SK-N-SH (cell line): ENCODE results near the gene ZNF786. TPM values are rescaled to one million over a fixed set of nuclear protein-coding genes. Genes with fewer than 3 reads are reported as not detected.

Experiments used
- CTCF ChIA-PET: fragments of 300-600, 350-600 bp; formaldehyde crosslinking; extraction: SDS; loops from one replicate; lab custom pipeline; 2021; lab: Yijun Ruan, JAX
- POLR2A ChIA-PET: fragments of 350-600 bp; sonication (Branson Sonifier 250); formaldehyde crosslinking; extraction: SDS; loops from one replicate; lab custom pipeline; 2020; ENCODE audit warnings: antibody characterized with exemption, inconsistent platforms; lab: Yijun Ruan, JAX
- DNase-seq: peaks from one replicate; pipeline ENCODE4 v3.0.0; 2012
- H2AFZ ChIP-seq: fragments of 200-600 bp; sonication (generic); 2 replicates; pipeline ENCODE4 v1.8.1; 2016; ENCODE audit warnings: antibody characterized with exemption, mild to moderate bottlenecking, low read depth
- H3F3A ChIP-seq: fragments of 200-600 bp; sonication (generic); replicated peaks from 2 replicates; pipeline ENCODE3; 2016; ENCODE audit warnings: antibody characterized with exemption, mild to moderate bottlenecking; ENCODE audit not compliant: insufficient read depth
- H3K27ac ChIP-seq, 2 experiments: fragments of 200-500 bp in 1 of 2; fragments of 200-600 bp in 1 of 2; sonication (Bioruptor generic) in 1 of 2; sonication (generic), shearing (Covaris generic) in 1 of 2; 2 replicates each; pipeline versions ENCODE4 v1.5.1 to v1.6.1; 2014 to 2016; ENCODE audit warnings: low read depth in 2 of 2, inconsistent platforms in 1 of 2, low read length in 1 of 2, mild to moderate bottlenecking in 1 of 2, mixed read lengths in 1 of 2
- H3K27me3 ChIP-seq: fragments of 200-600 bp; sonication (generic), shearing (Covaris generic); 2 replicates; pipeline ENCODE4 v1.6.1; 2016; ENCODE audit warnings: mixed run types; ENCODE audit not compliant: insufficient read depth
- H3K36me3 ChIP-seq, 2 experiments: fragments of 200-500 bp in 1 of 2; fragments of 200-600 bp in 1 of 2; sonication (Bioruptor generic) in 1 of 2; sonication (generic) in 1 of 2; replicated peaks in 1 of 2; 2 replicates each; pipeline versions ENCODE3 to v1.5.1; 2014 to 2016; ENCODE audit warnings: low read length in 1 of 2, mild to moderate bottlenecking in 1 of 2; ENCODE audit not compliant: insufficient read depth in 2 of 2, control insufficient read depth in 1 of 2
- H3K4me1 ChIP-seq, 2 experiments: fragments of 200-500 bp in 1 of 2; fragments of 200-600 bp in 1 of 2; sonication (Bioruptor generic) in 1 of 2; sonication (generic), shearing (Covaris generic) in 1 of 2; 2 replicates each; pipeline versions ENCODE4 v1.5.1 to v1.6.1; 2014 to 2016; ENCODE audit warnings: low read depth in 1 of 2, low read length in 1 of 2, mixed run types in 1 of 2; ENCODE audit not compliant: insufficient read depth in 2 of 2, control insufficient read depth in 1 of 2
- H3K4me2 ChIP-seq: fragments of 200-600 bp; sonication (generic), shearing (Covaris generic); 2 replicates; pipeline ENCODE4 v1.6.1; 2017; ENCODE audit warnings: mixed run types
- H3K4me3 ChIP-seq, 2 experiments: fragments of 200-500 bp in 1 of 2; fragments of 200-600 bp in 1 of 2; sonication (Bioruptor generic) in 1 of 2; sonication (generic), shearing (Covaris generic) in 1 of 2; 2 replicates each; pipeline versions ENCODE4 v1.5.1 to v1.8.1; 2014 to 2016; ENCODE audit warnings: low read depth in 2 of 2, inconsistent platforms in 1 of 2, low read length in 1 of 2, mild to moderate bottlenecking in 1 of 2, mixed read lengths in 1 of 2, moderate library complexity in 1 of 2
- H3K79me2 ChIP-seq: fragments of 200-600 bp; sonication (generic); 2 replicates; pipeline ENCODE4 v1.8.1; 2017; ENCODE audit warnings: mild to moderate bottlenecking; ENCODE audit not compliant: insufficient read depth
- H3K9ac ChIP-seq: fragments of 200-600 bp; sonication (generic); 2 replicates; pipeline ENCODE4 v1.6.1; 2017; ENCODE audit warnings: mixed run types
- H3K9me2 ChIP-seq: fragments of 200-600 bp; sonication (generic); 2 replicates; pipeline ENCODE4 v1.6.1; 2017; ENCODE audit warnings: mixed run types
- H3K9me3 ChIP-seq: fragments of 200-600 bp; sonication (generic); 2 replicates; pipeline ENCODE4 v1.6.1; 2017; ENCODE audit warnings: mixed run types, mild to moderate bottlenecking, moderate library complexity
- H4K20me1 ChIP-seq: fragments of 200-600 bp; sonication (generic); 2 replicates; pipeline ENCODE4 v1.6.1; 2017; ENCODE audit warnings: mild to moderate bottlenecking, mixed run types; ENCODE audit not compliant: insufficient read depth
- CHD2 ChIP-seq: fragments of 150-350 bp; IDR thresholded peaks from 2 replicates; pipeline ENCODE4 v1.6.1; 2018; ENCODE audit warnings: low read length; ENCODE audit not compliant: partially characterized antibody
- ELF1 ChIP-seq: IDR thresholded peaks from 2 replicates; pipeline ENCODE4 v1.4.0; 2012
- EP300 ChIP-seq, 2 experiments: IDR thresholded peaks; 2 replicates each; pipeline versions ENCODE4 v1.4.0 to v1.6.1; 2012; ENCODE audit warnings: borderline replicate concordance in 1 of 2, low read depth in 1 of 2, low read length in 1 of 2
- EZH2phosphoT487 ChIP-seq: fragments of 200-600 bp; sonication (generic); IDR thresholded peaks from 2 replicates; pipeline ENCODE4 v1.6.1; 2017; ENCODE audit warnings: low read depth, mixed run types, mild to moderate bottlenecking, antibody characterized with exemption, moderate library complexity, borderline replicate concordance
- FOSL2 ChIP-seq: IDR thresholded peaks from 2 replicates; pipeline ENCODE4 v1.4.0; 2012; ENCODE audit warnings: low read depth, mild to moderate bottlenecking, moderate library complexity, borderline replicate concordance
- FOXJ3 ChIP-seq: sonication (generic); formaldehyde crosslinking; IDR thresholded peaks from 2 replicates; pipeline ENCODE4 v1.5.1; 2020; ENCODE audit warnings: mild to moderate bottlenecking, missing genetic modification reagents
- FOXM1 ChIP-seq: IDR thresholded peaks from 2 replicates; pipeline ENCODE4 v1.4.0; 2012; ENCODE audit warnings: low read depth, mild to moderate bottlenecking
- JUND ChIP-seq: IDR thresholded peaks from 2 replicates; pipeline ENCODE4 v1.4.0; 2012
- MAX ChIP-seq: IDR thresholded peaks from 2 replicates; pipeline ENCODE4 v1.4.0; 2012; ENCODE audit warnings: low read depth
- MXI1 ChIP-seq: IDR thresholded peaks from 2 replicates; pipeline ENCODE4 v1.6.1; 2012; ENCODE audit warnings: mild to moderate bottlenecking, low read depth, low read length, improper control_type of control experiment
- PBX3 ChIP-seq: IDR thresholded peaks from 2 replicates; pipeline ENCODE4; 2012
- RAD21 ChIP-seq: IDR thresholded peaks from 2 replicates; pipeline ENCODE4 v1.6.1; 2012; ENCODE audit warnings: mild to moderate bottlenecking, low read length
- RCOR1 ChIP-seq: fragments of 150-350 bp; IDR thresholded peaks from 2 replicates; pipeline ENCODE4 v1.6.1; 2017; ENCODE audit warnings: antibody characterized with exemption, low read length
- REST ChIP-seq: IDR thresholded peaks from 2 replicates; pipeline ENCODE4 v1.6.1; 2012; ENCODE audit warnings: mild to moderate bottlenecking, low read depth, low read length, moderate library complexity
- RFX5 ChIP-seq: IDR thresholded peaks from 2 replicates; pipeline ENCODE4 v1.6.1; 2012; ENCODE audit warnings: mild to moderate bottlenecking, improper control_type of control experiment, low read length
- SMC3 ChIP-seq: IDR thresholded peaks from 2 replicates; pipeline ENCODE4 v1.6.1; 2012; ENCODE audit warnings: low read depth, low read length, improper control_type of control experiment
- TCF12 ChIP-seq: IDR thresholded peaks from 2 replicates; pipeline ENCODE4 v1.4.0; 2012
- TEAD4 ChIP-seq: IDR thresholded peaks from 2 replicates; pipeline ENCODE4 v1.4.0; 2012; ENCODE audit warnings: mild to moderate bottlenecking, borderline replicate concordance; ENCODE audit not compliant: insufficient read depth
- WGBS: methylation state at CpG from one replicate; pipeline ENCODE4 v1.1.6; 2017; ENCODE audit warnings: low lambda C conversion rate; 5-methylcytosine and 5-hydroxymethylcytosine counted together
- polyA plus RNA-seq, 3 experiments: library from polyadenylated mRNA; depleted of rRNA; stranded (reverse); fragments of >200 nt; gene quantifications; 2 replicates each; pipeline ENCODE4 v1.2.3, GENCODE V29; 2012

The ZNF786 gene
- polyA plus RNA-seq, 1 of the 3 experiments (the other 2 are of a cell fraction) = 5.0 TPM

GRCh38 chr7:149050941-149051340, 39.6 kb downstream of the ZNF786 start:
- no peak for DNase-seq
- Histone ChIP-seq H3K4me1 (no peaks in the 10 kb centered on the region), H3K4me2 (no peak overlapping the region), H2AFZ (no peak overlapping the region), H3K9me2 (no peaks in the 10 kb centered on the region), H3K79me2 (no peaks in the 10 kb centered on the region), H3F3A (no peaks in the 10 kb centered on the region), H3K27me3 (no peaks in the 10 kb centered on the region), H4K20me1 (no peaks in the 10 kb centered on the region), H3K9ac (no peak overlapping the region), H3K27ac (no peak overlapping the region), H3K4me3 (no peak overlapping the region), H3K9me3 (no peaks in the 10 kb centered on the region), H3K36me3 (no peaks in the 10 kb centered on the region)
- ChIA-PET CTCF (interaction anchor here (1.3 to 1.7 kb wide), 2 partner anchors 14 to 46 kb away, joined by 6 to 13 read pairs; no protein-coding TSS in a partner anchor), POLR2A (interaction anchor here (2.4 kb wide), 1 partner anchor 15 kb away, joined by 7 read pairs; no protein-coding TSS in a partner anchor)
- WGBS = 91% methylated on average over 3 of the region's 3 CpGs
- TF ChIP-seq TEAD4 (no peak), EP300 (IDR thresholded peaks at IDR 0.05; ENCODE audit: borderline replicate concordance in 1 of 2, low read depth in 1 of 2, low read length in 1 of 2) (no peak), TCF12 (no peak), RFX5 (no peak), JUND (no peak), FOXJ3 (CRISPR knock-in tag) (no peak), CHD2 (no peak)

- no peak for DNase-seq
- Histone ChIP-seq H3K27me3 (no peaks in the 10 kb centered on the region), H3K4me3 (no peak overlapping the region), H3K79me2 (no peaks in the 10 kb centered on the region), H3F3A (no peaks in the 10 kb centered on the region), H4K20me1 (no peaks in the 10 kb centered on the region), H3K9me3 (no peaks in the 10 kb centered on the region), H3K9me2 (no peaks in the 10 kb centered on the region), H3K36me3 (no peaks in the 10 kb centered on the region), H3K9ac (no peak overlapping the region), H3K27ac (no peak overlapping the region), H2AFZ (no peak overlapping the region), H3K4me1 (no peaks in the 10 kb centered on the region), H3K4me2 (no peak overlapping the region)
- WGBS = 84% methylated on average over 3 of the region's 3 CpGs
- ChIA-PET POLR2A (interaction anchor here (0.5 kb wide), 1 partner anchor 15 kb away, joined by 3 read pairs; no protein-coding TSS in a partner anchor), CTCF (interaction anchor here (0.6 to 2.2 kb wide), 6 partner anchors 10 to 44 kb away, joined by 3 to 22 read pairs (median 4); no protein-coding TSS in a partner anchor)
- no peak for TF ChIP-seq ELF1
- TF ChIP-seq SMC3 = no peak
- TF ChIP-seq EZH2phosphoT487 = no peak
- no peak for TF ChIP-seq REST
- TF ChIP-seq MAX = no peak
- TF ChIP-seq FOXM1 = no peak
- no peak for TF ChIP-seq RCOR1
- TF ChIP-seq FOSL2 = no peak
- TF ChIP-seq PBX3 = no peak
- TF ChIP-seq RAD21 = no peak
- TF ChIP-seq MXI1 = no peak
- TF ChIP-seq CHD2 = no peak
- no peak for TF ChIP-seq FOXJ3 (CRISPR knock-in tag)
- TF ChIP-seq JUND = no peak
Observed at GRCh38 chr7:149048805-149049204, 41.7 kb downstream of the ZNF786 start.
